HuH-7 (cell line): ENCODE measurements around the gene NEURL1.
A peak's percentile ranks its signal among the peaks of the same experiment; 100 is the strongest.
"Not testable (repeated sequence)": the region's sequence is repeated elsewhere in the genome, so short reads cannot be mapped to it uniquely, and the experiment has no call there.

ENCODE experiments used
- DNase-seq: peaks from one replicate; pipeline ENCODE4 v3.0.0; 2011; ENCODE audit warnings: low spot score

Gene NEURL1

GRCh38 chr10:103514244-103514643, 20.7 kb downstream of the NEURL1 start:
- no peak for DNase-seq

- DNase-seq = no peak
These were observed 24.0 kb downstream of the NEURL1 start for GRCh38 chr10:103517234-103518085.

- no peak for DNase-seq
These were observed 26.3 kb downstream of the NEURL1 start for GRCh38 chr10:103519798-103520197.

GRCh38 chr10:103522006-103522405, 28.5 kb downstream of the NEURL1 start:
- not testable (repeated sequence) for DNase-seq

- DNase-seq = no peak
These were observed 30.2 kb downstream of the NEURL1 start for GRCh38 chr10:103523683-103524082.

GRCh38 chr10:103525901-103526300, 32.4 kb downstream of the NEURL1 start:
- no peak for DNase-seq

GRCh38 chr10:103527476-103527875, 34.0 kb downstream of the NEURL1 start:
- not testable (repeated sequence) for DNase-seq

GRCh38 chr10:103528549-103528948, 35.0 kb downstream of the NEURL1 start:
- no peak for DNase-seq

GRCh38 chr10:103529539-103529938, 36.0 kb downstream of the NEURL1 start:
- no peak for DNase-seq

- no peak for DNase-seq
These were observed 40.3 kb downstream of the NEURL1 start for GRCh38 chr10:103533827-103534226.

- DNase-seq = no peak
These were observed 41.4 kb downstream of the NEURL1 start for GRCh38 chr10:103534621-103535498.

- DNase-seq = no peak
These were observed 42.1 kb downstream of the NEURL1 start for GRCh38 chr10:103535595-103535994.

GRCh38 chr10:103539751-103540150, 46.2 kb downstream of the NEURL1 start:
- no peak for DNase-seq

- DNase-seq = no peak
These were observed 47.2 kb downstream of the NEURL1 start for GRCh38 chr10:103540722-103541121.

- no peak for DNase-seq
These were observed 48.1 kb downstream of the NEURL1 start for GRCh38 chr10:103541616-103542015.

GRCh38 chr10:103542764-103543616, 49.5 kb downstream of the NEURL1 start:
- peak; percentile 45 for DNase-seq

GRCh38 chr10:103543617-103544525, 50.4 kb downstream of the NEURL1 start:
- no peak for DNase-seq

- no peak for DNase-seq
These were observed 51.3 kb downstream of the NEURL1 start for GRCh38 chr10:103544657-103545310.

- DNase-seq = peak; percentile 0
These were observed 51.9 kb downstream of the NEURL1 start for GRCh38 chr10:103545366-103545765.

GRCh38 chr10:103545771-103546281, 52.3 kb downstream of the NEURL1 start:
- DNase-seq = peak; percentile 6
